A549 treated with GW870086 at 1 μM for 4 hours (cell line): Measurements from ENCODE around the gene IER3. TPM values are rescaled to one million over a fixed set of nuclear protein-coding genes. Genes with fewer than 3 reads are reported as not detected.

Experiments used
- total RNA-seq: library from RNA; stranded (reverse); fragments of 200-300 nt; extraction: Qiagen RNA extraction; gene quantifications from 5 replicates; pipeline ENCODE4 v1.2.3, GENCODE V29; 2022; ENCODE audit warnings: low read depth

IER3 gene, protein sequence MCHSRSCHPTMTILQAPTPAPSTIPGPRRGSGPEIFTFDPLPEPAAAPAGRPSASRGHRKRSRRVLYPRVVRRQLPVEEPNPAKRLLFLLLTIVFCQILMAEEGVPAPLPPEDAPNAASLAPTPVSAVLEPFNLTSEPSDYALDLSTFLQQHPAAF
- 66.7 to 100 TPM (median 95.1 TPM) in 5 replicates for total RNA-seq

DNA sequence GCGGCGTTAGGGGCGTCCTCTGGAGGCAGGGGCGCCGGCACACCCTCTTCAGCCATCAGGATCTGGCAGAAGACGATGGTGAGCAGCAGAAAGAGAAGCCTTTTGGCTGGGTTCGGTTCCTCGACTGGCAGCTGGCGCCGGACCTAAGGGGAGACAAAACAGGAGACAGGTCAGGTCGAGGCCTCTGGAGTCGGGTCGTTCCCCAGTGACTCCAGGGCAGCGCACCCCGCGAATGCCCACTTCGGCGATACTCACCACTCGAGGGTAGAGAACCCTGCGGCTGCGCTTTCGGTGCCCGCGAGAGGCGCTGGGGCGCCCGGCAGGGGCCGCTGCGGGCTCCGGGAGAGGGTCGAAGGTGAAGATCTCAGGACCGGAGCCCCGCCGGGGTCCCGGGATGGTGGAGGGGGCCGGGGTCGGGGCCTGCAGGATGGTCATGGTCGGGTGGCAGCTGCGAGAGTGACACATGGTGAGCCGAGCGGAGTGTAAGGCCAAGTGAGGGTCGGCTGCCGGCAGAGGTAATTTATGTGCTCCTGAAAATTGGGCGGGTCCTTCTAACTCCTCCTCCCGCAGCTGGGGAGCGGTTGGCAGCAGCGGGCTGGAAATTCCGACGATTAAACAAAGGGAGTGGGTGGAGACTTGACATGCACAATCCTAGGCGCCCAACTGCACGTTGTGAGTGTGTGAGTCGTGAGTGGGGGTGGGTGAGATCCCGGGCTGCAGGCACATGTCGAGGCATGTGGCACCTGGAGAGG lies at the start of gene IER3:
Gene IER3, minus strand, starts transcription at position 494 of the 752 bp plus-strand sequence. Its CDS starts 29 bp downstream, at position 465.

DNA sequence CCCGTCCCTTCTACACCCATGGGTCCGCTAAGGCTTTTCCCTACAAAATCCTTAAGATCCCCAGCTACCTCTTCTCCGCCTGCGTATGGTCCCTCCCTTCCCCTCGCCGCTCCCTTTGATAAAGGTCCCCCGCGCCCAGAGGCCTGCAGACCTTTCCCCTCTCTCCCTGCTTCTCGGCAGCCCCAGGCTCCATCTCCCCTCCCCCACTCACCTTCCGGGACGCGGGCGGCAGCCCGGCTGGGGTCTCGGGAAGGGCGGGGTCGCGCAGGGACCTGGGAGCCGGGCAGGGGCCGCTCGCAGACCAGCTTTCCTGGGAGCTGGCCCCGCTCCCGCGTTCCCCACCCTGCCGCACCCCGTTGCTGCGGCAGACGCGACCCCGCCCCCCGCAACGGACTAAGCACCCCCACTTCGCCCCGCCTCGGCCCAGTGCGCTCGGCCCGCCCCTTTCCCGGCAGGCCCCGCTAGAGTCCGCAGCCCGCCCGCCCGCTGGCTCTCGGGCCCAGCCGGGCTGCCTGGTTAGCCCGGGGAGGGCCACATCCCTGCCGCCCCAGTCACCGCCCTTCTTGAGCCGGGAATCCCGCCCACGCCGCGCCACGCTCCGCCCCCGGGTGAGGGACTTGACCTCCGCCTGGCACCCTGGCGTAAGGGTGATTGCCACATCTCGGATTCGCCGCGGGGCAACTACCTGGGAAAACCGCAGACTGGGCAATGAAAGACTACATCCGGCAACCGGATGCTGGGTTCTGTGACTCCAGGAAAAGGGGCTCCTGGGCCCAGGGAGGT lies 1.8 kb downstream of the IER3 start, which contains the start of gene FLOT1:
Gene FLOT1, minus strand, starts transcription at position 372 of the 783 bp plus-strand sequence. CDS start 498 bp downstream, outside the sequence.

DNA sequence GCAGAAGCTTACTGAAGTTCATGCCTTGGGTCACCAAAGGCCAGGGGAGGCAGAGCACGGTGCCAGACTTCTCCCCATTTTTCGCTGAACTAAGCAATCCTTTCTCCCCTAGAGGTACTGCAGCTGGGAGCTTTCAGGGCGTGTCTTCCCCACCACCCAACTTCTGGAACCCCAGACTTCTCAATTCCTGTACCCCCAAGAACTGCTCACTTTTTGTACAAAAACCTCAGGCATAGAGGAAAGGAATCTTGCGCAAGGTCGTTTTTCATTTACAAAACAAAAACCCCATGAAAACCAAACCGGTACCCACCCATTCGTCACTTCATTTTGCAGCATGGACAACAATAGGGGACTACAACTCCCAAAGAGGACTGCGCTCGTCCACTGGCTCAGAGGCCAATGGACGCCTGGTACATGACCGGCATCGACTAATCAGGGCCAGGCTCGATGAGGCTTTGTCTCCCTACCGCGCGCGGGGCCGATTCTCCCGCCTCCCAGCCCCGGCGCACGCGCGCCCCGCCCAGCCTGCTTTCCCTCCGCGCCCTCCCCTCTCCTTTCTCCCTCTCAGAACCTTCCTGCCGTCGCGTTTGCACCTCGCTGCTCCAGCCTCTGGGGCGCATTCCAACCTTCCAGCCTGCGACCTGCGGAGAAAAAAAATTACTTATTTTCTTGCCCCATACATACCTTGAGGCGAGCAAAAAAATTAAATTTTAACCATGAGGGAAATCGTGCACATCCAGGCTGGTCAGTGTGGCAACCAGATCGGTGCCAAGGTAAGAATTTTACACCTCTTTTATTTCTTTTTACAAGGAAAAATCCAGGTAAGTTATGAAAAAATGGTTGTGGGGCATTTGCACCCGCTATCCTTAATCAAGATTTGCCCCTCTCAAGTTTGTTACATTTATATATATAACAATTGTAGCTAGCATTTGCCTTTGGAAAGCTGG lies 24.3 kb downstream of the IER3 start, which contains the start of gene TUBB:
Gene TUBB, plus strand, starts transcription at position 562 of the 947 bp plus-strand sequence. Its CDS starts 155 bp downstream, at position 717.

DNA sequence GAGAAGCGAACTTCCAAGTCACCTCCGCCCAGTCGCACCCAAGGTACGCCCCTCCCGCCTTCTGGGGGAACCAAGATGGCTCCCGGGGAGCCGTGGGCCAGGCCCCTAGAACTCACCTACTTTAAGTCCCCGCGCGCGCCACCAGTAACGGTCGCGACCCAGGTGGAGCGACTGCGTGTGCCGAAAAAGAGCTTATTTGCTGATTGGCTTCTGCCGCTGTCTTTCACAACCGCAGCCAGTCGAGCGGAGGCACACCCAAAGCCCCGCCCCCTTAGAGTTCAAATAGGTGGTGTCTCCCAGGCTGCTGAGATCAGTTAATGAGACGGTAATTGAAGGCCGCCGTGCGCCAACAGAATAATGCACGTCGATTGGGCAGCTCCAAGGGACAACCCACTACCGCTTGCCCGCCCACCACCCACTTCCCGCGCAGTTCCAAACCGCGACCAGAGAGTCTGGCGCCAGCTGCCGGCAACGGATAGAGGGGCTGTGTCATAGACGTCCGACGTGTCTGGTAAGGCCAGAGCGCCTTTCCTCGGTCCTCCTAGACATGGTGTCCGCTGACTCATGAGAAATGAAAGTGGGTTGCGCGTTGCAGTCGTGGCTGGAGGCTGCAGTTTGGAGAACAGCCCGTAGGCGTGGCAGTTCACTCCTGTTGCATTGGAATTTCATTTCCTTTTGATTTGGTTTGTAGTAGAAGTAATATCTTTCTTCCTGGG lies 27.1 kb downstream of the IER3 start, which contains the start of gene MDC1:
Gene MDC1, minus strand, starts transcription at position 153 of the 716 bp plus-strand sequence. CDS start 2,106 bp downstream, outside the sequence.

Other genes with a start within 250 kb of the IER3 start
- gene GNL1, start 188.1 kb downstream of the IER3 start, total RNA-seq: 26.4 to 35.9 TPM (median 35.3 TPM) in 5 replicates
- gene PRR3, start 187.3 kb downstream of the IER3 start, total RNA-seq: 15.3 to 16.8 TPM (median 16.2 TPM) in 5 replicates
- 46.8 to 53.5 TPM (median 48.8 TPM) in 5 replicates for gene ABCF1, start 173.1 kb downstream of the IER3 start, total RNA-seq
- 28.2 to 45.7 TPM (median 30.2 TPM) in 5 replicates for gene PPP1R10, start 127.3 kb downstream of the IER3 start, total RNA-seq
- gene MRPS18B, start 126.7 kb downstream of the IER3 start, total RNA-seq: 68.5 to 99.0 TPM (median 70.9 TPM) in 5 replicates
- 4.4 to 6.1 TPM (median 5.5 TPM) in 5 replicates for gene ATAT1, start 117.7 kb downstream of the IER3 start, total RNA-seq
- 9.9 to 15.6 TPM (median 13.1 TPM) in 5 replicates for gene C6orf136, start 97.4 kb downstream of the IER3 start, total RNA-seq
- 25.2 to 28.6 TPM (median 27.3 TPM) in 5 replicates for gene DHX16, start 71.5 kb downstream of the IER3 start, total RNA-seq
- gene PPP1R18, start 57.9 kb downstream of the IER3 start, total RNA-seq: 41.1 to 45.8 TPM (median 42.7 TPM) in 5 replicates
- gene NRM, start 53.6 kb downstream of the IER3 start, total RNA-seq: 20.5 to 30.6 TPM (median 26.1 TPM) in 5 replicates
- gene MDC1, start 27.3 kb downstream of the IER3 start, total RNA-seq: 14.8 to 21.4 TPM (median 16.4 TPM) in 5 replicates
- 773 to 946 TPM (median 885 TPM) in 5 replicates for gene TUBB, start 24.2 kb downstream of the IER3 start, total RNA-seq
- 79.1 to 93.4 TPM (median 90.3 TPM) in 5 replicates for gene FLOT1, start 1.9 kb downstream of the IER3 start, total RNA-seq
- 52.0 to 64.5 TPM (median 60.6 TPM) in 5 replicates for gene DDR1, start 140.0 kb upstream of the IER3 start, total RNA-seq
- gene GTF2H4, start 163.7 kb upstream of the IER3 start, total RNA-seq: 18.6 to 23.4 TPM (median 19.9 TPM) in 5 replicates
- 11.0 to 15.5 TPM (median 13.3 TPM) in 5 replicates for gene VARS2, start 169.7 kb upstream of the IER3 start, total RNA-seq
- not detected in 5 replicates for gene SFTA2, start 187.6 kb upstream of the IER3 start, total RNA-seq
- gene MUCL3, start 196.4 kb upstream of the IER3 start, total RNA-seq: 0.03 to 0.09 TPM (median 0.06 TPM) in 4 of 5 replicates, not detected in the other
- not detected in 5 replicates for gene MUC21, start 239.2 kb upstream of the IER3 start, total RNA-seq